Chondrocyte (in vitro differentiated cells): ENCODE data around the gene SMARCA4. TPM values are rescaled to one million over a fixed set of nuclear protein-coding genes. Genes with fewer than 3 reads are reported as not detected.
"Not testable (repeated sequence)": the region's sequence is repeated elsewhere in the genome, so short reads cannot be mapped to it uniquely, and the experiment has no call there.

ENCODE experiments used
- DNase-seq: peaks from one replicate; pipeline ENCODE4 v3.0.0; 2021; ENCODE audit warnings: mixed read lengths, low spot score
- H3K27ac Mint-ChIP-seq: one replicate; pipeline ENCODE4 v1.8.0; 2021; ENCODE audit warnings: mild to moderate bottlenecking, moderate library complexity, mixed read lengths; ENCODE audit not compliant: unreplicated experiment
- H3K27me3 Mint-ChIP-seq: 2 replicates; pipeline ENCODE4 v1.8.0; 2021; ENCODE audit warnings: low read depth, mixed read lengths
- H3K36me3 Mint-ChIP-seq: 2 replicates; pipeline ENCODE4 v1.8.0; 2021; ENCODE audit warnings: low read depth, mixed read lengths
- H3K4me1 Mint-ChIP-seq: 2 replicates; pipeline ENCODE4 v1.8.0; 2021; ENCODE audit warnings: low read depth, mild to moderate bottlenecking, mixed read lengths
- H3K4me3 Mint-ChIP-seq: one replicate; pipeline ENCODE4 v1.8.0; 2021; ENCODE audit warnings: mild to moderate bottlenecking, moderate library complexity, mixed read lengths; ENCODE audit not compliant: unreplicated experiment
- H3K9me3 Mint-ChIP-seq: 2 replicates; pipeline ENCODE4 v1.8.0; 2021; ENCODE audit warnings: low read depth, mixed read lengths
- CTCF ChIP-seq: fragments of 200-600 bp; sonication (generic); IDR thresholded peaks from 2 replicates; pipeline ENCODE4 v1.5.0; 2021; ENCODE audit warnings: antibody characterized with exemption, mild to moderate bottlenecking, moderate library complexity
- total RNA-seq: library from RNA; stranded (reverse); gene quantifications from 3 replicates; pipeline ENCODE4 v1.2.1, GENCODE V29; 2021

Gene SMARCA4
- total RNA-seq, 1 donor from 2014 or later, result 107 TPM

- TF ChIP-seq CTCF, result no peak
Observed at GRCh38 chr19:10935371-10936059, 25.3 kb upstream of the SMARCA4 start.

GRCh38 chr19:10936661-10937084 lies 24.2 kb upstream of the SMARCA4 start:
- Mint-ChIP-seq H3K9me3 (no peaks in the 10 kb centered on the region), H3K27me3 (no peaks in the 10 kb centered on the region), H3K36me3 (peaks cover 3% of the 10 kb centered on the region), H3K27ac (peak overlapping the region; percentile 54), H3K4me1 (peaks cover 3% of the 10 kb centered on the region), H3K4me3 (no peak overlapping the region)
- TF ChIP-seq CTCF, result peak; percentile 82
- DNase-seq, result no peak

More at GRCh38 chr19:10935371-10936059, 25.3 kb upstream of the SMARCA4 start:
- Mint-ChIP-seq H3K9me3 (no peaks in the 10 kb centered on the region), H3K4me3 (no peak overlapping the region), H3K27ac (peak overlapping the region; percentile 59), H3K27me3 (no peaks in the 10 kb centered on the region), H3K4me1 (peaks cover 6% of the 10 kb centered on the region), H3K36me3 (peaks cover 3% of the 10 kb centered on the region)
- no peak for DNase-seq

DNA sequence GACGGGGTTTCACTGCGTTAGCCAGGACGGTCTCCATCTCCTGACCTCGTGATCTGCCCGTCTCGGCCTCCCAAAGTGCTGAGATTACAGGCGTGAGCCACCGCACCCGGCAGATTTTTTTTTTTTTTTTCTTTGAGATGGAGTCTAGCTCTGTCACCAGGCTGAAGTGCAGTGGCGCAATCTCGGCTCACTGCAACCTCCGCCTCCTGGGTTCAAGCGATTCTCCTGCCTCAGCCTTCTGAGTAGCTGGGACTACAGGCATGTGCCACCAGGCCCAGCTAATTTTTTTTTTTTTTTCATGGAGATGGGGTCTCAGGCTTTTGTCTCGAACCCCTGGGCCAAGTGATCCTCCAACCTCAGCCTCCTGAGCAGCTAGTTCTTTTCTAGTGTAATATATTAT lies 19.2 kb upstream of the SMARCA4 start:
- not testable (repeated sequence) for H3K4me3 Mint-ChIP-seq, H3K9me3 Mint-ChIP-seq, DNase-seq, H3K27me3 Mint-ChIP-seq, H3K36me3 Mint-ChIP-seq
- Mint-ChIP-seq H3K4me1 (peaks cover 11% of the 10 kb centered on the region), H3K27ac (peak overlapping the region; percentile 75)

DNA sequence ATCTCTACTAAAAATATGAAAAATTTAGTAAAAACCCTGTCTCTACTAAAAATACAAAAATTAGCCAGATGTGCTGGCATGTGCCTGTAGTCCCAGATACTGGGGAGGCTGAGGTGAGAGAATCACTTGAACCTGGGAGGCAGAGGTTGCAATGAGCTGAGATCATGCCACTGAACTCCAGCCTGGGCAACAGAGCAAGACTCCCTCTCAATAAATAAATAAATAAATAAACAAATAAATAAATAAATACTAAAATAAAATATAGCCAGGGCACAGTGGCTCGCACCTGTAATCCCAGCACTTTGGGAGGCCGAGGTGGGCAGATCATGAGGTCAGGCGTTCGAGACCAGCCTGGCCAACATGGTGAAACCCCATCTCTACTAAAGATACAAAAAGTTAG lies 17.4 kb upstream of the SMARCA4 start:
- not testable (repeated sequence) for H3K27ac Mint-ChIP-seq, H3K36me3 Mint-ChIP-seq, H3K27me3 Mint-ChIP-seq, H3K4me3 Mint-ChIP-seq, H3K9me3 Mint-ChIP-seq, DNase-seq
- peaks cover 24% of the 10 kb centered on the region for H3K4me1 Mint-ChIP-seq

- no peaks in the 10 kb centered on the region for H3K36me3 Mint-ChIP-seq
- H3K4me1 Mint-ChIP-seq, result peaks cover 27% of the 10 kb centered on the region
- no peak overlapping the region for H3K4me3 Mint-ChIP-seq
- H3K27me3 Mint-ChIP-seq, result no peaks in the 10 kb centered on the region
- no peak for DNase-seq
- H3K9me3 Mint-ChIP-seq, result no peaks in the 10 kb centered on the region
- TF ChIP-seq CTCF, result no peak
- H3K27ac Mint-ChIP-seq, result no peak overlapping the region
Observed at GRCh38 chr19:10945264-10945663, 15.6 kb upstream of the SMARCA4 start.

DNA sequence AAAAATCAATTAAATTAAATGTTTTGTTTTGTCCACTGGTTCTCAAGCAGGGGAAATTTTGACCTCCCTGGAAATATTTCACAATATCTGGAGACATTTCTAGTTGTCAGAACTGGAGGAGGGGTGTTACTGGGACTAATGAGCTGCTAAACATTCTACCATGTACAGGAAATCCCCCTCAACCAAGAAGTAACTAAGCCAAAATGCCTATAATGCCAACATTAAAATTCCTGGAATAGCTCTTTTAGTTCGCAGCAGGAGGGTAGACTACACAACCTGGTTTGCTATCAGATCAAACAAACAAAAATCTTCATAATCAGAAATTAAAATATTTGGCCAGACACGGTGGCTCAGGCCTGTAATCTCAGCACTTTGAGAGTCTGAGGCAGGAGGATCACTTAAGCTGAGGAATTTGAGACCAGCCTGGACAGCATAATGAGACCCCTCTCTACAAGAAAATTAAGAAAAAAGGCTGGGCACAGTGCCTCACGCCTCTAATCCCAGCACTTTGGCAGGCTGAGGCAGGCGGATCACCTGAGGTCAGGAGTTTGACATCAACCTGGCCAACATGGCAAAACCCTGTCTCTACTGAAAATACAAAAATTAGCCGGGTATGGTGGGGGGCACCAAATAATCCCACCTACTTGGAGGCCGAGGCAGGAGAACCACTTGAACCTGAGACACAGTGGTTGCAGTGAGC lies 13.7 kb upstream of the SMARCA4 start:
- no peak for DNase-seq
- H3K27ac Mint-ChIP-seq, result peak overlapping the region; percentile 83
- no peaks in the 10 kb centered on the region for H3K36me3 Mint-ChIP-seq
- TF ChIP-seq CTCF, result no peak
- peaks cover 25% of the 10 kb centered on the region for H3K4me1 Mint-ChIP-seq
- H3K4me3 Mint-ChIP-seq, result no peak overlapping the region
- H3K9me3 Mint-ChIP-seq, result no peaks in the 10 kb centered on the region
- no peaks in the 10 kb centered on the region for H3K27me3 Mint-ChIP-seq
